Activated T-helper 1 cell treated with anti-CD3 and anti-CD28 coated beads, Interleukin-2, amount 50 U/mL, for 16 hours (primary cell): ENCODE measurements around the gene CLRN3.

Source experiments
- DNase-seq, 2 donors: peaks; one replicate each; pipeline ENCODE4 v3.0.0-alpha.2; 2020; ENCODE audit warnings: low read depth in 1 of 2, low spot score in 1 of 2

CLRN3 gene

GRCh38 chr10:127892743-127893142 is at the start of gene CLRN3:
Gene CLRN3 (minus strand): TSS chr10:127892941. CDS start chr10:127892784, 157 bp downstream.
- no peak for DNase-seq

- no peak for DNase-seq
These were observed 48.3 kb upstream of the CLRN3 start for GRCh38 chr10:127940866-127941640.

GRCh38 chr10:127939786-127940330 is 47.1 kb upstream of the CLRN3 start:
- no peak for DNase-seq

- DNase-seq: no peak
These were observed 45.2 kb upstream of the CLRN3 start for GRCh38 chr10:127937915-127938463.

GRCh38 chr10:127937069-127937468 is 44.3 kb upstream of the CLRN3 start:
- no peak for DNase-seq

DNA sequence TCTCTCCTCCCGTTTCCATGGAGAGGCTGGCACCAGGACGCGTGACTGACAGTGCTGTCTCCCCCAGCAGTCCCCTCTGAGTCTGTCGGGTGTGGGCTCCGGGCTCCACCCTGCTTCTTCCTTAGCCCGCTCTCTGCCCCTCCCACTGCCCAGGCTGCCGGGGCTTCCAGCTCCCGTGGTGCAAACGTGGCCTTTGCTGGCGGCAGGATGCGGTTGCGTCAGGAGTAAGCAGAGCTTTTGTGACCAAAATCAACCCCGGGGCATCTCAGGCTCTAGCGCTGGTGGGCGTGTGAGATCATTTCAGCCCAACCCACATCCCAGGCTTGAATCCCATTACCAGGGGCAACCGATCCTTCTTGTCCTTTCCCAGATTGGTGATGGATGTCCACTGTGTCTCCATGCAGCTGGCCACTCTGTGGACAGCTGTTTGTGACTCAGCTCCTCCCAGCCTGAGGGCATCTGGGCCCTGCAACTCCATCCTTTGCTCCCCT is 42.4 kb upstream of the CLRN3 start:
- DNase-seq: no peak

DNA sequence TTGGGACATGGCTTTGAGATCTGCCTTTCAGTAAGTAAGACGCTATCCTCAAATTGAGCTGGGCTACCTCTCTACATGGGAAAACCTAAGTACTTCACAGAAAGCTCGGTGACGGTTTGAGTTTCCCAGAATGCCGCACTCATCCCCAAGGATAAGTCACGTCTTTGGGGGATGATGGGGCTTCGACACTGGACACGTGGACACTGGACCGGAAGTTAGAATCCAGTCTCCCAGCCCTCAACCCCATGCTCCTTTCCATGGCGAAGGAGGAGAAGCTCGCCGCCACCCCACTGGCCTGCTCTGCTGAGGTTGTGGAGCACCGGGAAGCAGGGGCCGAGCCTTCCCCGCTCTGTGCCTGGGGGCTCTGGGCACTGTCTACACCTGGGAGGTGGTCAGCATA is 41.6 kb upstream of the CLRN3 start:
- no peak for DNase-seq

DNA sequence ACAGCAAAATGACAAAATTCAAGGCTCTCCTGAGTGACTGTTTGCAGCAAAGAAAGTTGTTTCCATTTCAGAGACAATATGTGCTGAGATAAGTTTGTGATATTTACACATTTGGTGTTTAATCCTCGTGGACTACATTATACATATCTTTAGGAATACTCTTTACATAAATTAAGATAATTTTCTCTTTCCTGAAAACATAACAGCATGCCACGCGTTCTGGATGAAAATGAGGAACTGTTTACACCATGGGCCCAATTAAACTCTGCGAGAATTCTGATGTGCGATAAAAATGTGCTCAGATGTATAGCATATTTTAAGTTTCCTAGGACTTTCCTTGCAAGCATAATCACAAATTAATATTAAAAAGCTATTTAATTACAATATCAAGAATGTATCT is 40.5 kb upstream of the CLRN3 start:
- no peak for DNase-seq

DNA sequence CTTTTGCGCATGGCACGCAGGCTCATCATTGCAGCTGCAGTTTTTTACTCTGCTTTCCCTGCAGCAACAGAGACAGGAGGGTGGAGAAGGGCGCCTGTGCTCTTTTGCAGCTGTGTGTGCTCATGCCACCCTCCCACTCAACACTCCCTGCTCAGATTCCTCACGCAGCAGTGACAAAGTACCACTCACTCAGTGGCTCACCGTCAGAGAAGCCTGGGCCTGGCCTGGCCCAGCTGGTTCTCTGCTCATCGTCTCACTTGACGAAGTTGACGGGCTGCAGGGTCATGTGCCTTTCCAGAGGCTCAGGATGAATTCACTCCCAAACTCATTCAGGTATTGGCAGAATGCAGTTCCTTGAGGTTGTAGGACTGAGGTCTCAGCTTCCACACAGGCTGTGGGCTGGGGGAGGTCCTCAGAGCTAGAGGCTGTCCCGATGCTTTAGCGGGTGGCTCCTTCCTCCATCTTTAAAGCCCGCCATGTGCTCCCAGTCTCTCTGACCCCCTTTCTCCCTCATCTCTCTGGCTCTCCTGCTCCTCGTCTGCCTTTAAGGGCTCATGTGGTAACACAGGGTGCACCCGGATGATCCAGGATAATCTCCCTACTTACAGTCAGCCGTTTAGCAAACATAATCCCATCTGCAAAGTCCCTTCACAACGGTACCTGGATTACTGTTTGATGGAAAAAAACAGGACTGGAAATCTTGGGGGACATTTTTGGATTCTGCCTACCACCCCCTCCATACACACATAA is 40.0 kb upstream of the CLRN3 start:
- DNase-seq: no peak

- no peak for DNase-seq
These were observed 35.5 kb upstream of the CLRN3 start for GRCh38 chr10:127928021-127928806.

GRCh38 chr10:127926455-127926854 is 33.7 kb upstream of the CLRN3 start:
- DNase-seq: no peak

- no peak for DNase-seq
These were observed 32.9 kb upstream of the CLRN3 start for GRCh38 chr10:127925471-127926207.

- DNase-seq: no peak
These were observed 30.9 kb upstream of the CLRN3 start for GRCh38 chr10:127923646-127924045.

- DNase-seq: no peak
These were observed 30.1 kb upstream of the CLRN3 start for GRCh38 chr10:127922675-127923366.

- no peak for DNase-seq
These were observed 29.5 kb upstream of the CLRN3 start for GRCh38 chr10:127922206-127922605.

DNA sequence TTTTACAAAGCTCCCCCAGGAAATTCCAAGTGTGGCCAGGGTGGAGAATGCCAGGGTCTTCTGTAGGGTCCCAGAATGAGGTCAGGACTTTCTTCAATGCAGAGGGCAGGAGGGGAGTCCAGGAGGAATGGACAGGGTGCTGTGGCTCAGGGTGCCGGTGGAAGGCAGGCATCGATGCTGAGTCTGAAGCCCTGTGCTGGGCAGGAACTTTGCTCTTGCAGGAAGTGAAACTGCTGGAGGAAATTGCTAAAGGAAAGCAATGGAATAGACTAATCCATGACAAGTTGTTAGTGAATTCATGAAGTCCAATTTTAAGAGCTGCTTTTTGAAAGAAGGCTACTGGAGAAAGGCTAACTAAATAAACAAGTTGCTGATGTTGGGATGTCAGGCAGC is 29.0 kb upstream of the CLRN3 start:
- no peak for DNase-seq

- DNase-seq: no peak
These were observed 28.5 kb upstream of the CLRN3 start for GRCh38 chr10:127921075-127921752.

DNA sequence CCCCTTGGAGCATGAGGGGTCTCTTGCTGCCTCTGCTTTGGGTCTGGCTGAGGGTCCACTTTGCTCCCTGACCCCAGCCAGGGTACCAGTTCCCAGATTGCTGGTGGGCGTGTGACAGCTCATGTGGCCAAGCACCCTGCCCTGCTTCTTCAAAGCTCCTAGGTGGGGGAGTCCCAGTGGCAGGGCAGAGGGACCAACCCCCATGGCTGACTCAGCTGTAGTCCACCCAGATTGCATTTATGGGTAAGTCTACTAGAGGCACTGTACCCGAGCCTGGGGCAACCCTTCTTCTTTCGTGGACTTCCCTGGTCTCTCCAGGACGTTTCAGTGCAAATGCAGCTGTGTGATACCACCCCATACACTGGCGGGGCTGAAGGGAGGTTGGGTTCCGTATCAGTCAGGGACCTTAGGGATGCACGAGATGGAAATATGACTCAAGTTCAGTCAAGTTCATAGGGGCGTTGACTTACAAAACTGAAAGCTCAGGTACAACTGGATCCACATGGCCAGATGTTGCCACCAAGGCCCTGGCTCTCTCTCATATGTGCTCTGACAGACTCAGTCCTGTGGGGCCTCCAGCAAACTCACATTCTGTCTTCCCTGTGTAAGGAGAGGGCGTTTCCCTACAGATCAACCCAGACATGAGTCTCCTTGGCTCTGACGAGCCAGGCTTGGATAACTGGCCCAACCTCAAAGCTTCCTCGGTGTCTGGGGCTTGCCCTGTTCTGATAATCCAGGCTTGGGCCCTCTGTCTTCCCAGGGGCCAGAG is 27.7 kb upstream of the CLRN3 start:
- DNase-seq: no peak
